Embryonic facial prominence (tissue), 1 donor: ENCODE data around the gene CAPZB.
A peak's percentile ranks its signal among the peaks of the same experiment; 100 is the strongest.

Experiments used
- DNase-seq: peaks from one replicate; pipeline ENCODE4 v3.0.0-alpha.2; 2016; ENCODE audit errors: extremely low spot score

Gene CAPZB

GRCh38 chr1:19368964-19369363 lies 116.4 kb downstream of the CAPZB start:
- DNase-seq: peak; percentile 22

GRCh38 chr1:19368050-19368449 lies 117.3 kb downstream of the CAPZB start:
- no peak for DNase-seq

GRCh38 chr1:19367584-19368041 lies 117.7 kb downstream of the CAPZB start:
- no peak for DNase-seq

- DNase-seq: no peak
These were observed 118.5 kb downstream of the CAPZB start for GRCh38 chr1:19366599-19367536.

GRCh38 chr1:19365721-19366120 lies 119.6 kb downstream of the CAPZB start:
- DNase-seq: no peak

GRCh38 chr1:19363536-19364152 lies 121.7 kb downstream of the CAPZB start:
- DNase-seq: no peak

- DNase-seq: no peak
These were observed 123.7 kb downstream of the CAPZB start for GRCh38 chr1:19361611-19362147.

GRCh38 chr1:19360843-19361610 lies 124.3 kb downstream of the CAPZB start:
- DNase-seq: no peak

- DNase-seq: no peak
These were observed 124.9 kb downstream of the CAPZB start for GRCh38 chr1:19360432-19360831.

- no peak for DNase-seq
These were observed 125.3 kb downstream of the CAPZB start for GRCh38 chr1:19360016-19360415.

- DNase-seq: no peak
These were observed 126.0 kb downstream of the CAPZB start for GRCh38 chr1:19359357-19359756.

- no peak for DNase-seq
These were observed 126.6 kb downstream of the CAPZB start for GRCh38 chr1:19358710-19359109.

GRCh38 chr1:19357299-19357986 lies 127.9 kb downstream of the CAPZB start:
- no peak for DNase-seq

- no peak for DNase-seq
These were observed 129.1 kb downstream of the CAPZB start for GRCh38 chr1:19356266-19356665.

GRCh38 chr1:19354531-19354981 lies 130.8 kb downstream of the CAPZB start:
- DNase-seq: no peak

GRCh38 chr1:19353596-19353995 lies 131.7 kb downstream of the CAPZB start:
- no peak for DNase-seq

- no peak for DNase-seq
These were observed 132.5 kb downstream of the CAPZB start for GRCh38 chr1:19352839-19353238.

GRCh38 chr1:19351873-19352272 lies 133.5 kb downstream of the CAPZB start:
- no peak for DNase-seq

- no peak for DNase-seq
These were observed 134.8 kb downstream of the CAPZB start for GRCh38 chr1:19350566-19350965.

- no peak for DNase-seq
These were observed 135.3 kb downstream of the CAPZB start for GRCh38 chr1:19349999-19350398.
